ENCODE measurements around the gene POC1A. TPM values are rescaled to one million over a fixed set of nuclear protein-coding genes. Genes with fewer than 3 reads are reported as not detected.
"Not testable (repeated sequence)": the region's sequence is repeated elsewhere in the genome, so short reads cannot be mapped to it uniquely, and the experiment has no call there.

POC1A gene
- total RNA-seq, 3 donors from 2014 or later: 9.7 to 14.3 (median 11.7) TPM

DNA sequence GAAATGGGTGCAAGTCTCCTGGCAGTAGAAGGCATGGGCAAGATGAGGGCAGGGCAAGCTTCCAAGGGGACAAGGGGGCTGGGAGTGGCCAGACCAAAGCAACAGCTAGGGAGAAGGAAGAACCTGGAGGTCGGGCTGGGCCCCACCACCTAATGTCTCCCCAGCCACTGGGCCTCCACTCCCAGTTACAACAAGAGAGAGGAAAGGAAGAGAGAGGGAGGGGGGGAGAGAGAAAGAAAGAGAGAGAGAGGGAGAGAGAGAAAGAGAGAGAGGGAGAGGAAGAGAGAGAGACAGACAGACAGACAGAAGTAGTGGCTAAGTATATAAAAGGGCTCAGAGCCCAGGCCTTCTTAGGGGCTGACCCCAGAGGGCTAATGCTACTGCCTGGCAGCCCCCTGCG is 104.7 kb downstream of the POC1A start:
- H3K4me3 Mint-ChIP-seq: no peak overlapping the region
- no peaks in the 10 kb centered on the region for H3K9me3 Mint-ChIP-seq
- no peaks in the 10 kb centered on the region for H3K27me3 Mint-ChIP-seq (ENCODE audit: low read depth)
- no peak for ATAC-seq
- H3K36me3 Mint-ChIP-seq (ENCODE audit: insufficient read depth): peaks cover 24% of the 10 kb centered on the region
- DNase-seq: no peak
- H3K4me1 Mint-ChIP-seq (ENCODE audit: low read depth): peaks cover 60% of the 10 kb centered on the region

DNA sequence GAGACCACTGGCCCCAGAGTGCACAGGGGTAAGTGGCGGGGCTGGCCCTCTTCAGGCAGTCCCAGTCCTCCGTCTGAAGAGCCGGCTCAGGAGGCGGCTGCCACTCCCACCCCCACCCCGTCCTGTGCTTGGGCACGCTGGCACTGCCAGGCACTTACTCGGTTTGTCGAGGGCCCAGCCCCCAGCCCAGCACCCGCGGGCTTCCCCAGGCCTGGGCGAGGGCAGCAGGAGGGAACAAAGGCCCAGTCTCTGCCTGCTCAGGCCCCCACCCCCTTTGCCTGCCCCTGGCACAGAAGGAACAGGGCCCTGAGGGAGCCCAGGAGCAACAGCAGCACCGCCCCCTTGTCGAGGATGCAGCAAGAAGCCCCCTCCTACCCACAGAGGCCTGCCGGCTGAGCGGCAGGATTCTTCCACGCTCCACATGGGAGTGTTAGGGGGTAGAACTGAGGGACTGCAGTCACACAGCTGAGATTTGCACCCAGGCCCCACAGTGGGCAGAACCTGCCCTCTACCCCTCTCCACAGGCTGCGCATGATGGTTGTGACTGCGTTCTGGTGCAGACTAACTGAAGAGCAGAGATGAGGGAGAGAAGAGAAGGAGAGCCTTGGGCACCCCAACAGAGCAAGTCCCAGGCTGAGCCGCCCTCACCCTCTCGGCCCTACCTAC is 106.8 kb downstream of the POC1A start:
- Mint-ChIP-seq H3K27me3 (ENCODE audit: low read depth) (no peaks in the 10 kb centered on the region), H3K9me3 (no peaks in the 10 kb centered on the region), H3K36me3 (ENCODE audit: insufficient read depth) (peaks cover 17% of the 10 kb centered on the region), H3K4me1 (ENCODE audit: low read depth) (peaks cover 39% of the 10 kb centered on the region), H3K4me3 (no peak overlapping the region)
- DNase-seq: no peak
- ATAC-seq: no peak

DNA sequence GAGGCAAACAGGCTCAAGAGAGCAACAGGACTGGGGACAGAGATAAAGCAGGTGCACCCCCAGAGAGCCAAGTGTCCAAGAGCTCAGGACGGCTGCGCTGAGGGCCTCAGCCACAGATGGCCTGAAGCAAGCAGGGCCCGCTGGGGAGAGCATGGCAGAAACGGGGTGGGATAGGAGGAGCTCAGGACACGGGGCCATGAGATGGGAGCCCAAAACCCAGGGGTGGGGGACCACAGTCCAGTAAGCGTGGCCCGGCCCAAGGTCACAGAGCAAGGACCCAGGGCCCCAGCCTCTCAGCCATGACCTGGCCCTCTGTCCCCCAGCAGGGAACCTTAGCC is 107.4 kb downstream of the POC1A start:
- Mint-ChIP-seq H3K36me3 (ENCODE audit: insufficient read depth) (peaks cover 14% of the 10 kb centered on the region), H3K4me1 (ENCODE audit: low read depth) (peaks cover 34% of the 10 kb centered on the region), H3K27me3 (ENCODE audit: low read depth) (no peaks in the 10 kb centered on the region), H3K9me3 (no peaks in the 10 kb centered on the region), H3K4me3 (no peak overlapping the region)
- DNase-seq (no peak), ATAC-seq (no peak)

GRCh38 chr3:52046186-52046901 is 107.9 kb downstream of the POC1A start:
- ATAC-seq: no peak
- H3K36me3 Mint-ChIP-seq (ENCODE audit: insufficient read depth): peaks cover 14% of the 10 kb centered on the region
- H3K9me3 Mint-ChIP-seq: no peaks in the 10 kb centered on the region
- H3K4me1 Mint-ChIP-seq (ENCODE audit: low read depth): peaks cover 31% of the 10 kb centered on the region
- H3K27me3 Mint-ChIP-seq (ENCODE audit: low read depth): no peaks in the 10 kb centered on the region
- no peak for DNase-seq
- H3K4me3 Mint-ChIP-seq: no peak overlapping the region

DNA sequence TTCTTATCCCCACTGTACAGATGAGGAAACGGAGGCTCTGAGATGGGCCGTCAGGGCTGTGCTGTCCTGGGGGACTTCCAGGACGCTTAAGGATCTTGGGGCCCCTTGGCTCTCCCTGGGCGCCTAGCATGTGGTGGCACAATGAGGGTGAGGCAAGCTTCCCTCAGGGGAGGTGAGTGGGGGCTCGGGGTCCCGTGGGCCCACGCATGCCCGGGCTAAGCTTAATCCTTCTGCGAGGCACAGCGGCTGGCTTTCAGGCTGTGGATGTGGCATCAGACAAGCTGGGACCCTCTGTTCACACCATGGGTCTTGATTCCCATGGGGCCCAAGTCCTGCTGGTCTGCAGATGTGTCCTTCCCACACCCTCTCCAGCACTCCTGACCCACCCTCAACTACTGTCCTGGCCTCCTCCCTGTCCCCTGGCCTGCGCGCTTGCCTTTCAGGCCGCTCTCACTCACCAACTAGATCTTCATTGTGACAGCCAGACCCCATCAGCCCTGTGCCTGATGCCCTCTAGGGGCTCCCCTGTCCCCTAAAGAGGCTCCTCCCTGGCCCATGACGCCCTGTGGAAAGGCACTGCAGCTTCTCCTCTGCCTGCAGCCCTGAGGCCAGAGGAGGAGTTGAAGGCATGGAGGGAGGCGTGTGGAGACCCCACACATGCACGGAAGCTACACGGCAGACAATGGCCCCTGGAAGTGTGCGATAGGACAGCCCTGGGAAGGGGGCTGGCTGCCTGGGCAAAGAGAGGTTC is 109.2 kb downstream of the POC1A start:
- no peak overlapping the region for H3K4me3 Mint-ChIP-seq
- DNase-seq: no peak
- no peaks in the 10 kb centered on the region for H3K9me3 Mint-ChIP-seq
- no peaks in the 10 kb centered on the region for H3K27me3 Mint-ChIP-seq (ENCODE audit: low read depth)
- no peak for ATAC-seq
- peaks cover 22% of the 10 kb centered on the region for H3K4me1 Mint-ChIP-seq (ENCODE audit: low read depth)
- peaks cover 10% of the 10 kb centered on the region for H3K36me3 Mint-ChIP-seq (ENCODE audit: insufficient read depth)

DNA sequence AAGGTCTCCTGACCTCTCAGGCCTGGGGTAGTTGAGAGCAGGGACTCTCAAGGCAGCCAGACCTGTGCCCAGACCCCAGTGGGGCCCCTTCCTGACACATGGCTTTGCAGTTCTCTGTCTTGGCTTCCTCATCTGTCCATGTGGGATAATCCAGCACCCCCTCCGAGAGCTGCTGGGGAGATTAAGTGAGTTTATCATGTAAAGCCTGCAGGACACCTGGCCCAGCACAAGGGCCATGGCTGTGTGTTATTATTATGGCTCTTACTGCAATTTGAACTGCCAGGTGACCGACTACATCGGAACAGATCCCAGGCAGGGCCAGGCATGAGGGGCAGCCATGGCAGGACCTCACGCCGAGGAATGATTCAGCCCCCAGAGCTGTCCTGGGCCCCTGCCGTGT is 110.5 kb downstream of the POC1A start:
- Mint-ChIP-seq H3K4me1 (ENCODE audit: low read depth) (peaks cover 11% of the 10 kb centered on the region), H3K36me3 (ENCODE audit: insufficient read depth) (no peaks in the 10 kb centered on the region), H3K9me3 (no peaks in the 10 kb centered on the region), H3K4me3 (no peak overlapping the region), H3K27me3 (ENCODE audit: low read depth) (peaks cover 2% of the 10 kb centered on the region)
- DNase-seq (no peak), ATAC-seq (no peak)

DNA sequence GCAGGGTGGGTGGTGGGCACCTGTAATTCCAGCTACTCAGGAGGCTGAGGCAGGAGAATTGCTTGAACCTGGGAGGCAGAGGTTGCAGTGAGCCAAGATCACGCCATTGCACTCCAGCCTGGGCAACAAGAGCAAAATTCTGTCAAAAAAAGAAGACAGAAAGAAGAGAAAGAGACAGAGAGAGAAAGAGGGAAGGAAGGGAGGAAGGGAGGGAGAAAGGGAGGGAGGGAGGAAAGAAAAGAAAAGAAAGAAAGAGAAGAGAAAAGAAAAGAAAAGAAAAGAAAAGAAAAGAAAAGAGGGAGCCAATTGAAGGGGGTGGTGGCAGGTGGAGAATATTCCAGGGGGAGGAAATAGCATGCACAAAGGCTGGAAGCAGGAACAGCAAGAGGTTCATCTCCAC is 111.2 kb downstream of the POC1A start:
- ATAC-seq; H3K27me3 Mint-ChIP-seq (ENCODE audit: low read depth); H3K9me3 Mint-ChIP-seq; H3K4me3 Mint-ChIP-seq; H3K36me3 Mint-ChIP-seq (ENCODE audit: insufficient read depth); DNase-seq: not testable (repeated sequence)
- H3K4me1 Mint-ChIP-seq (ENCODE audit: low read depth): peaks cover 11% of the 10 kb centered on the region

GRCh38 chr3:52041118-52041731 is 113.0 kb downstream of the POC1A start:
- H3K27me3 Mint-ChIP-seq (ENCODE audit: low read depth): peaks cover 2% of the 10 kb centered on the region
- no peak overlapping the region for H3K4me3 Mint-ChIP-seq
- no peaks in the 10 kb centered on the region for H3K9me3 Mint-ChIP-seq
- no peaks in the 10 kb centered on the region for H3K36me3 Mint-ChIP-seq (ENCODE audit: insufficient read depth)
- H3K4me1 Mint-ChIP-seq (ENCODE audit: low read depth): peaks cover 8% of the 10 kb centered on the region
- ATAC-seq: no peak
- DNase-seq: no peak

GRCh38 chr3:52040600-52040999 is 113.6 kb downstream of the POC1A start:
- no peak overlapping the region for H3K4me3 Mint-ChIP-seq

GRCh38 chr3:52039846-52040245 is 114.4 kb downstream of the POC1A start:
- no peak overlapping the region for H3K4me3 Mint-ChIP-seq
- H3K4me1 Mint-ChIP-seq (ENCODE audit: low read depth): peaks cover 2% of the 10 kb centered on the region
- no peaks in the 10 kb centered on the region for H3K9me3 Mint-ChIP-seq
- peaks cover 2% of the 10 kb centered on the region for H3K27me3 Mint-ChIP-seq (ENCODE audit: low read depth)
- ATAC-seq (no peak), DNase-seq (no peak)
- H3K36me3 Mint-ChIP-seq (ENCODE audit: insufficient read depth): no peaks in the 10 kb centered on the region

More at GRCh38 chr3:52040600-52040999, 113.6 kb downstream of the POC1A start:
- ATAC-seq (no peak), DNase-seq (no peak)
- peaks cover 8% of the 10 kb centered on the region for H3K4me1 Mint-ChIP-seq (ENCODE audit: low read depth)
- H3K9me3 Mint-ChIP-seq: no peaks in the 10 kb centered on the region
- no peaks in the 10 kb centered on the region for H3K36me3 Mint-ChIP-seq (ENCODE audit: insufficient read depth)
- H3K27me3 Mint-ChIP-seq (ENCODE audit: low read depth): peaks cover 2% of the 10 kb centered on the region

- H3K4me1 Mint-ChIP-seq (ENCODE audit: low read depth): peaks cover 2% of the 10 kb centered on the region
- no peaks in the 10 kb centered on the region for H3K36me3 Mint-ChIP-seq (ENCODE audit: insufficient read depth)
- DNase-seq: no peak
- no peak overlapping the region for H3K4me3 Mint-ChIP-seq
- H3K27me3 Mint-ChIP-seq (ENCODE audit: low read depth): peaks cover 2% of the 10 kb centered on the region
- no peaks in the 10 kb centered on the region for H3K9me3 Mint-ChIP-seq
- ATAC-seq: no peak
Observed at GRCh38 chr3:52039426-52039825, 114.8 kb downstream of the POC1A start.

GRCh38 chr3:52038227-52038626 is 116.0 kb downstream of the POC1A start:
- no peak for DNase-seq
- Mint-ChIP-seq H3K27me3 (ENCODE audit: low read depth) (peaks cover 2% of the 10 kb centered on the region), H3K4me3 (no peak overlapping the region), H3K4me1 (ENCODE audit: low read depth) (peaks cover 2% of the 10 kb centered on the region), H3K9me3 (no peaks in the 10 kb centered on the region), H3K36me3 (ENCODE audit: insufficient read depth) (no peaks in the 10 kb centered on the region)
- ATAC-seq: no peak

DNA sequence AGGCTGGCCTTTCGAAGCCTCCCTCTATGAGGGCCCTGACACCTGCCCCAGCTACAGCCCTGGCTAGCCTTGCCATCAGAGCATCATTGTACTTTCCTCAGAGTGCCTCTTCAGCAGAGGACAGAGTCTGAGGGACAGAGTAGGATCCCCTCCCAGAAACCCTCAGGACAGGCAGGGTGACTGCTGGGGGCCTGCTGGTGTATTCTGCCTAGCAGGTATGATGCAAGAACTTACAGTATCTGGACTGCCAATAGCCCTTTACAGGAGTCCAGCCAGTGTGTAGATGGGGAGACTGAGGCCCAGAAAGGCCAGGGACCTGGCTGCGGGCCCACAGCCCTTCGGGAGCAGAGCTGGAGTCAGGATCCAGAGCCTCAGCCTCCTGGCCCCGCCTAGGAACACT is 116.9 kb downstream of the POC1A start:
- ATAC-seq (no peak), DNase-seq (no peak)
- H3K9me3 Mint-ChIP-seq: no peaks in the 10 kb centered on the region
- H3K4me3 Mint-ChIP-seq: no peak overlapping the region
- H3K4me1 Mint-ChIP-seq (ENCODE audit: low read depth): peaks cover 2% of the 10 kb centered on the region
- peaks cover 2% of the 10 kb centered on the region for H3K27me3 Mint-ChIP-seq (ENCODE audit: low read depth)
- H3K36me3 Mint-ChIP-seq (ENCODE audit: insufficient read depth): no peaks in the 10 kb centered on the region

GRCh38 chr3:52036829-52037228 is 117.4 kb downstream of the POC1A start:
- peaks cover 1% of the 10 kb centered on the region for H3K4me1 Mint-ChIP-seq (ENCODE audit: low read depth)
- DNase-seq (no peak), ATAC-seq (no peak)
- H3K4me3 Mint-ChIP-seq: no peak overlapping the region
- H3K27me3 Mint-ChIP-seq (ENCODE audit: low read depth): peaks cover 2% of the 10 kb centered on the region
- H3K9me3 Mint-ChIP-seq: no peaks in the 10 kb centered on the region
- H3K36me3 Mint-ChIP-seq (ENCODE audit: insufficient read depth): no peaks in the 10 kb centered on the region

Measured in activated T-cell treated with anti-CD3 and anti-CD28 coated beads, Interleukin-2, amount 50 U/mL, for 4 hours (primary cell).